A673 (cell line): ENCODE measurements around the gene SREBF1.

Experiments used
- CTCF ChIP-seq: fragments of 300-800, 200-600 bp; sonication (generic); conservative IDR thresholded peaks from 2 replicates; pipeline ENCODE4 v1.5.1; 2017; ENCODE audit warnings: low read depth, mild to moderate bottlenecking, antibody characterized with exemption, low read length, moderate library complexity, mixed read lengths
- EZH2 ChIP-seq: fragments of 200-600 bp; sonication (generic); IDR thresholded peaks from 2 replicates; pipeline ENCODE4 v1.6.1; 2017; ENCODE audit warnings: borderline replicate concordance, low read depth, mild to moderate bottlenecking, mixed read lengths, antibody characterized with exemption, low read length; ENCODE audit not compliant: poor library complexity, severe bottlenecking

- TF ChIP-seq CTCF (no peak), EZH2 (no peak)
Observed at GRCh38 chr17:17818088-17818526, 18.7 kb downstream of the SREBF1 start.
